GM23338 (cell line): Measurements from ENCODE around the gene GREB1L. TPM values are rescaled to one million over a fixed set of nuclear protein-coding genes. Genes with fewer than 3 reads are reported as not detected.

Experiments
- ATAC-seq: fragments of 200-7000 bp; cut with Tn5 transposase; 3 replicates; pipeline ENCODE4 v1.9.1; 2020
- DNase-seq: peaks from one replicate; pipeline ENCODE4 v3.0.0-alpha.2; 2015; ENCODE audit warnings: low spot score
- H2AFZ ChIP-seq: fragments of 200-600 bp; sonication (generic); 2 replicates; pipeline ENCODE4 v1.8.0; 2016; ENCODE audit warnings: antibody characterized with exemption, mild to moderate bottlenecking, moderate library complexity
- H3F3A ChIP-seq: fragments of 200-600 bp; sonication (generic); replicated peaks from 2 replicates; pipeline ENCODE4 v1.8.0; 2017; ENCODE audit warnings: antibody characterized with exemption, mixed run types, low read depth
- H3K27ac ChIP-seq: fragments of 200-600 bp; sonication (generic); 2 replicates; pipeline ENCODE4 v1.6.1; 2016; ENCODE audit warnings: low read depth
- H3K27me3 ChIP-seq: fragments of 200-600 bp; sonication (generic); 2 replicates; pipeline ENCODE4 v1.8.0; 2016; ENCODE audit warnings: mild to moderate bottlenecking, mixed run types, moderate library complexity; ENCODE audit not compliant: insufficient read depth
- H3K36me3 ChIP-seq: fragments of 200-600 bp; sonication (generic); 2 replicates; pipeline ENCODE4 v1.8.0; 2016; ENCODE audit warnings: mild to moderate bottlenecking; ENCODE audit not compliant: insufficient read depth
- H3K4me1 ChIP-seq: fragments of 200-600 bp; sonication (generic); 2 replicates; pipeline ENCODE4 v1.8.0; 2016; ENCODE audit warnings: mild to moderate bottlenecking, moderate library complexity; ENCODE audit not compliant: insufficient read depth
- H3K4me2 ChIP-seq: fragments of 200-600 bp; sonication (generic); 2 replicates; pipeline ENCODE4 v1.7.1; 2017; ENCODE audit warnings: mixed run types
- H3K4me3 ChIP-seq: fragments of 200-600 bp; sonication (generic); 2 replicates; pipeline ENCODE4 v1.6.1; 2016; ENCODE audit warnings: mixed run types
- H3K79me2 ChIP-seq: fragments of 200-600 bp; sonication (generic); replicated peaks from 2 replicates; pipeline ENCODE4 v1.8.0; 2017; ENCODE audit warnings: mild to moderate bottlenecking; ENCODE audit not compliant: insufficient read depth
- H3K9me2 ChIP-seq: fragments of 200-600 bp; sonication (generic); 2 replicates; pipeline ENCODE4 v1.8.0; 2017; ENCODE audit not compliant: insufficient read depth
- H4K20me1 ChIP-seq: fragments of 200-600 bp; sonication (generic); replicated peaks from 2 replicates; pipeline ENCODE4 v1.8.0; 2017; ENCODE audit warnings: mild to moderate bottlenecking; ENCODE audit not compliant: insufficient read depth
- H3K27ac Mint-ChIP-seq: 2 replicates; pipeline ENCODE4 v1.8.0; 2020; ENCODE audit warnings: inconsistent platforms, mild to moderate bottlenecking, moderate library complexity, mixed read lengths
- H3K27me3 Mint-ChIP-seq: 3 replicates; pipeline ENCODE4 v1.8.0; 2022; ENCODE audit warnings: low read depth, mild to moderate bottlenecking, moderate library complexity, mixed read lengths, inconsistent platforms; ENCODE audit not compliant: insufficient read depth, poor library complexity
- H3K36me3 Mint-ChIP-seq: 3 replicates; pipeline ENCODE4 v1.8.0; 2021; ENCODE audit warnings: low read depth, mild to moderate bottlenecking, inconsistent platforms, moderate library complexity, mixed read lengths
- H3K4me1 Mint-ChIP-seq: 3 replicates; pipeline ENCODE4 v1.8.0; 2020; ENCODE audit warnings: mild to moderate bottlenecking, inconsistent platforms, mixed read lengths
- H3K4me3 Mint-ChIP-seq: 3 replicates; pipeline ENCODE4 v1.8.0; 2021; ENCODE audit warnings: moderate library complexity, mild to moderate bottlenecking, inconsistent platforms, mixed read lengths
- H3K9me3 Mint-ChIP-seq: 3 replicates; pipeline ENCODE4 v1.8.0; 2020; ENCODE audit warnings: moderate library complexity, mild to moderate bottlenecking, inconsistent platforms, mixed read lengths
- CREB1 ChIP-seq: fragments of 250-450 bp; sonication (Bioruptor Pico); IDR thresholded peaks from 2 replicates; pipeline ENCODE4 v1.5.0; 2020; ENCODE audit warnings: low read depth, mild to moderate bottlenecking, moderate library complexity
- EZH2 ChIP-seq: fragments of 200-600 bp; sonication (generic); IDR thresholded peaks from one replicate; pipeline ENCODE4 v1.8.0; 2017; ENCODE audit warnings: antibody characterized with exemption, mild to moderate bottlenecking, low read depth; ENCODE audit not compliant: unreplicated experiment
- EZH2phosphoT487 ChIP-seq: fragments of 200-600 bp; sonication (generic); IDR thresholded peaks from one replicate; pipeline ENCODE4 v1.8.1; 2018; ENCODE audit warnings: antibody characterized with exemption; ENCODE audit not compliant: unreplicated experiment
- JUNB ChIP-seq: IDR thresholded peaks from one replicate; pipeline ENCODE4 v1.6.1; 2016; ENCODE audit warnings: antibody characterized with exemption; ENCODE audit not compliant: unreplicated experiment
- NANOG ChIP-seq: IDR thresholded peaks from 2 replicates; pipeline ENCODE4 v1.6.1; 2016; ENCODE audit warnings: antibody characterized with exemption, borderline replicate concordance
- POLR2AphosphoS5 ChIP-seq: IDR thresholded peaks from 2 replicates; pipeline ENCODE4 v1.6.1; 2016; ENCODE audit warnings: antibody characterized with exemption, low read depth
- STAT1 ChIP-seq: IDR thresholded peaks from one replicate; pipeline ENCODE4 v1.6.1; 2016; ENCODE audit warnings: antibody characterized with exemption; ENCODE audit not compliant: unreplicated experiment
- ZNF114 ChIP-seq: fragments of 250-450 bp; sonication (Bioruptor Pico); IDR thresholded peaks from 2 replicates; pipeline ENCODE4 v1.5.0; 2020; ENCODE audit warnings: mild to moderate bottlenecking, moderate library complexity
- ZNF331 ChIP-seq: fragments of 250-450 bp; sonication (Bioruptor Pico); IDR thresholded peaks from 2 replicates; pipeline ENCODE4 v1.5.0; 2020; ENCODE audit warnings: low read depth, mild to moderate bottlenecking, moderate library complexity
- polyA plus RNA-seq: library from polyadenylated mRNA; unstranded; fragments of >200 nt; fragmentation: Nextera tagmentation; extraction: Ambion mirVana; gene quantifications from 2 replicates; pipeline ENCODE4 v1.2.1, GENCODE V29; 2016
- total RNA-seq: library from RNA; depleted of rRNA; stranded (reverse); fragments of >200 nt; shearing (Covaris generic); gene quantifications from 2 replicates; pipeline ENCODE4 v1.2.3, GENCODE V29; 2014
- TF ChIP-seq, protein P1 (sequence below), 2 experiments: fragments of 200-600 bp in 1 of 2; sonication (generic) in 1 of 2; conservative IDR thresholded peaks; 2 replicates each; pipeline versions ENCODE4 v1.5.1 to v1.6.1; 2016 to 2017; ENCODE audit warnings: antibody characterized with exemption in 2 of 2, low read depth in 2 of 2, mild to moderate bottlenecking in 2 of 2, moderate library complexity in 1 of 2
- TF ChIP-seq, protein P2 (sequence below): IDR thresholded peaks from one replicate; pipeline ENCODE4 v1.6.1; 2018; ENCODE audit warnings: antibody characterized with exemption; ENCODE audit not compliant: unreplicated experiment
- TF ChIP-seq, protein P3 (sequence below): fragments of 250-450 bp; sonication (Bioruptor Pico); IDR thresholded peaks from 2 replicates; pipeline ENCODE4 v1.5.0; 2020; ENCODE audit warnings: mild to moderate bottlenecking, moderate library complexity
- TF ChIP-seq, protein P4 (sequence below): IDR thresholded peaks from 2 replicates; pipeline ENCODE4 v1.6.1; 2016; ENCODE audit warnings: antibody characterized with exemption

Gene GREB1L
- total and polyA plus RNA-seq, 2 experiments from 2014 or later, result 0.03 to 0.29 TPM

DNA sequence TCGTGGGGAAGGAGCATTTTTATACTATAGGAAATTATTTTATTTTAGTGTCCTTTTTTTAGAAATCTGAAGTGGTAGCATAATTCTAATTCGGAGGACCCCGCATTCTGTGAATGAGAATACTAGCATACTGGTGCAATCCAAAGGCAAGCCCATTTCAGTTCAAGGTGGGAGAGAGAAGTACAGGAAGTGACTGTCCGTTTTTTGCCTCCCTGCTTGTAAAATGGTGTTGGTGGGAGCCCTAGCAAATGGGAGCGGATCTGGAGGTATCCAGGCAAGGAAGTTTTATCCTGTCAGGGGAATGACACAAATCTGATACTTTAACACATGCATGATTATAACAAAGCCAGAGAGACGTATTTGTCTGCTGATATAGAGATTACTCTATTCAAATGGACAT is 216.8 kb downstream of the GREB1L start (continued):
- TF ChIP-seq ZNF331 (CRISPR knock-in tag) (no peak), JUNB (no peak), ZNF114 (no peak)

DNA sequence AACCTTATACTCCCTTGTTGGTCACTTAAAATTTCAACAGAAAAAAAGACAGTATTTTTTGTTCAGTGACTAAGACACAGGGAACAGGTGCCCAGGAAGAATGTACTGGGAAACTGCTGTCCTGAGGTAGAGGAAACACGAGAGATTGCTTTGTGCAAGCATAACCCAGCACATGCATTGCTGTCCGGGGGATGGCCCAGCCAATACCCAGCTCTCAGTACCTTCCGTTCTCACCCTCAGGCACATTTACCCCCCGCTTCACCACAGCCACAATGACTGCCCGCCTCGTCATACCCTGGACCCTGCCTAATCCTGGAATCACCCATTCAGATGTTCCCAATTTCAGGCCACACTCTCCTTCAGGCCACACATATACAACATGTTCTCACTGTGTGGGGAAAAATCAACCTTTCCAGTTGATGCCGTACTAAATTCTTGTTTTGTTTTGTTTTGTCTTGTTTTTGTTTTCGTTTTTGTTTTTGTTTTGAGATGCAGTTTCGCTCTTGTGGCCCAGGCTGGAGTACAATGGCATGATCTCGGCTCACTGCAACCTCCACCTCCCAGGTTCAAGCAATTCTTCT is 217.8 kb downstream of the GREB1L start:
- no peak overlapping the region for H2AFZ ChIP-seq
- H3K4me3 ChIP-seq, result no peak overlapping the region
- 0 out of 2 replicates have a peak overlapping the region, but pooled peaks have one; percentile 7 for H3K27ac Mint-ChIP-seq
- H3K27me3 Mint-ChIP-seq, result peaks cover 3% of the 10 kb centered on the region
- H3K27me3 ChIP-seq, result no peaks in the 10 kb centered on the region
- no peak overlapping the region for H3K4me2 ChIP-seq
- TF ChIP-seq, protein P1, sequence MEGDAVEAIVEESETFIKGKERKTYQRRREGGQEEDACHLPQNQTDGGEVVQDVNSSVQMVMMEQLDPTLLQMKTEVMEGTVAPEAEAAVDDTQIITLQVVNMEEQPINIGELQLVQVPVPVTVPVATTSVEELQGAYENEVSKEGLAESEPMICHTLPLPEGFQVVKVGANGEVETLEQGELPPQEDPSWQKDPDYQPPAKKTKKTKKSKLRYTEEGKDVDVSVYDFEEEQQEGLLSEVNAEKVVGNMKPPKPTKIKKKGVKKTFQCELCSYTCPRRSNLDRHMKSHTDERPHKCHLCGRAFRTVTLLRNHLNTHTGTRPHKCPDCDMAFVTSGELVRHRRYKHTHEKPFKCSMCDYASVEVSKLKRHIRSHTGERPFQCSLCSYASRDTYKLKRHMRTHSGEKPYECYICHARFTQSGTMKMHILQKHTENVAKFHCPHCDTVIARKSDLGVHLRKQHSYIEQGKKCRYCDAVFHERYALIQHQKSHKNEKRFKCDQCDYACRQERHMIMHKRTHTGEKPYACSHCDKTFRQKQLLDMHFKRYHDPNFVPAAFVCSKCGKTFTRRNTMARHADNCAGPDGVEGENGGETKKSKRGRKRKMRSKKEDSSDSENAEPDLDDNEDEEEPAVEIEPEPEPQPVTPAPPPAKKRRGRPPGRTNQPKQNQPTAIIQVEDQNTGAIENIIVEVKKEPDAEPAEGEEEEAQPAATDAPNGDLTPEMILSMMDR (conservative IDR thresholded peaks at IDR 0.05; ENCODE audit: low read depth in 2 of 2), result no peak
- TF ChIP-seq, protein P2, sequence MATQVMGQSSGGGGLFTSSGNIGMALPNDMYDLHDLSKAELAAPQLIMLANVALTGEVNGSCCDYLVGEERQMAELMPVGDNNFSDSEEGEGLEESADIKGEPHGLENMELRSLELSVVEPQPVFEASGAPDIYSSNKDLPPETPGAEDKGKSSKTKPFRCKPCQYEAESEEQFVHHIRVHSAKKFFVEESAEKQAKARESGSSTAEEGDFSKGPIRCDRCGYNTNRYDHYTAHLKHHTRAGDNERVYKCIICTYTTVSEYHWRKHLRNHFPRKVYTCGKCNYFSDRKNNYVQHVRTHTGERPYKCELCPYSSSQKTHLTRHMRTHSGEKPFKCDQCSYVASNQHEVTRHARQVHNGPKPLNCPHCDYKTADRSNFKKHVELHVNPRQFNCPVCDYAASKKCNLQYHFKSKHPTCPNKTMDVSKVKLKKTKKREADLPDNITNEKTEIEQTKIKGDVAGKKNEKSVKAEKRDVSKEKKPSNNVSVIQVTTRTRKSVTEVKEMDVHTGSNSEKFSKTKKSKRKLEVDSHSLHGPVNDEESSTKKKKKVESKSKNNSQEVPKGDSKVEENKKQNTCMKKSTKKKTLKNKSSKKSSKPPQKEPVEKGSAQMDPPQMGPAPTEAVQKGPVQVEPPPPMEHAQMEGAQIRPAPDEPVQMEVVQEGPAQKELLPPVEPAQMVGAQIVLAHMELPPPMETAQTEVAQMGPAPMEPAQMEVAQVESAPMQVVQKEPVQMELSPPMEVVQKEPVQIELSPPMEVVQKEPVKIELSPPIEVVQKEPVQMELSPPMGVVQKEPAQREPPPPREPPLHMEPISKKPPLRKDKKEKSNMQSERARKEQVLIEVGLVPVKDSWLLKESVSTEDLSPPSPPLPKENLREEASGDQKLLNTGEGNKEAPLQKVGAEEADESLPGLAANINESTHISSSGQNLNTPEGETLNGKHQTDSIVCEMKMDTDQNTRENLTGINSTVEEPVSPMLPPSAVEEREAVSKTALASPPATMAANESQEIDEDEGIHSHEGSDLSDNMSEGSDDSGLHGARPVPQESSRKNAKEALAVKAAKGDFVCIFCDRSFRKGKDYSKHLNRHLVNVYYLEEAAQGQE, result no peak
- TF ChIP-seq NANOG, result no peak
- TF ChIP-seq ZNF114, result no peak
- TF ChIP-seq, protein P3, sequence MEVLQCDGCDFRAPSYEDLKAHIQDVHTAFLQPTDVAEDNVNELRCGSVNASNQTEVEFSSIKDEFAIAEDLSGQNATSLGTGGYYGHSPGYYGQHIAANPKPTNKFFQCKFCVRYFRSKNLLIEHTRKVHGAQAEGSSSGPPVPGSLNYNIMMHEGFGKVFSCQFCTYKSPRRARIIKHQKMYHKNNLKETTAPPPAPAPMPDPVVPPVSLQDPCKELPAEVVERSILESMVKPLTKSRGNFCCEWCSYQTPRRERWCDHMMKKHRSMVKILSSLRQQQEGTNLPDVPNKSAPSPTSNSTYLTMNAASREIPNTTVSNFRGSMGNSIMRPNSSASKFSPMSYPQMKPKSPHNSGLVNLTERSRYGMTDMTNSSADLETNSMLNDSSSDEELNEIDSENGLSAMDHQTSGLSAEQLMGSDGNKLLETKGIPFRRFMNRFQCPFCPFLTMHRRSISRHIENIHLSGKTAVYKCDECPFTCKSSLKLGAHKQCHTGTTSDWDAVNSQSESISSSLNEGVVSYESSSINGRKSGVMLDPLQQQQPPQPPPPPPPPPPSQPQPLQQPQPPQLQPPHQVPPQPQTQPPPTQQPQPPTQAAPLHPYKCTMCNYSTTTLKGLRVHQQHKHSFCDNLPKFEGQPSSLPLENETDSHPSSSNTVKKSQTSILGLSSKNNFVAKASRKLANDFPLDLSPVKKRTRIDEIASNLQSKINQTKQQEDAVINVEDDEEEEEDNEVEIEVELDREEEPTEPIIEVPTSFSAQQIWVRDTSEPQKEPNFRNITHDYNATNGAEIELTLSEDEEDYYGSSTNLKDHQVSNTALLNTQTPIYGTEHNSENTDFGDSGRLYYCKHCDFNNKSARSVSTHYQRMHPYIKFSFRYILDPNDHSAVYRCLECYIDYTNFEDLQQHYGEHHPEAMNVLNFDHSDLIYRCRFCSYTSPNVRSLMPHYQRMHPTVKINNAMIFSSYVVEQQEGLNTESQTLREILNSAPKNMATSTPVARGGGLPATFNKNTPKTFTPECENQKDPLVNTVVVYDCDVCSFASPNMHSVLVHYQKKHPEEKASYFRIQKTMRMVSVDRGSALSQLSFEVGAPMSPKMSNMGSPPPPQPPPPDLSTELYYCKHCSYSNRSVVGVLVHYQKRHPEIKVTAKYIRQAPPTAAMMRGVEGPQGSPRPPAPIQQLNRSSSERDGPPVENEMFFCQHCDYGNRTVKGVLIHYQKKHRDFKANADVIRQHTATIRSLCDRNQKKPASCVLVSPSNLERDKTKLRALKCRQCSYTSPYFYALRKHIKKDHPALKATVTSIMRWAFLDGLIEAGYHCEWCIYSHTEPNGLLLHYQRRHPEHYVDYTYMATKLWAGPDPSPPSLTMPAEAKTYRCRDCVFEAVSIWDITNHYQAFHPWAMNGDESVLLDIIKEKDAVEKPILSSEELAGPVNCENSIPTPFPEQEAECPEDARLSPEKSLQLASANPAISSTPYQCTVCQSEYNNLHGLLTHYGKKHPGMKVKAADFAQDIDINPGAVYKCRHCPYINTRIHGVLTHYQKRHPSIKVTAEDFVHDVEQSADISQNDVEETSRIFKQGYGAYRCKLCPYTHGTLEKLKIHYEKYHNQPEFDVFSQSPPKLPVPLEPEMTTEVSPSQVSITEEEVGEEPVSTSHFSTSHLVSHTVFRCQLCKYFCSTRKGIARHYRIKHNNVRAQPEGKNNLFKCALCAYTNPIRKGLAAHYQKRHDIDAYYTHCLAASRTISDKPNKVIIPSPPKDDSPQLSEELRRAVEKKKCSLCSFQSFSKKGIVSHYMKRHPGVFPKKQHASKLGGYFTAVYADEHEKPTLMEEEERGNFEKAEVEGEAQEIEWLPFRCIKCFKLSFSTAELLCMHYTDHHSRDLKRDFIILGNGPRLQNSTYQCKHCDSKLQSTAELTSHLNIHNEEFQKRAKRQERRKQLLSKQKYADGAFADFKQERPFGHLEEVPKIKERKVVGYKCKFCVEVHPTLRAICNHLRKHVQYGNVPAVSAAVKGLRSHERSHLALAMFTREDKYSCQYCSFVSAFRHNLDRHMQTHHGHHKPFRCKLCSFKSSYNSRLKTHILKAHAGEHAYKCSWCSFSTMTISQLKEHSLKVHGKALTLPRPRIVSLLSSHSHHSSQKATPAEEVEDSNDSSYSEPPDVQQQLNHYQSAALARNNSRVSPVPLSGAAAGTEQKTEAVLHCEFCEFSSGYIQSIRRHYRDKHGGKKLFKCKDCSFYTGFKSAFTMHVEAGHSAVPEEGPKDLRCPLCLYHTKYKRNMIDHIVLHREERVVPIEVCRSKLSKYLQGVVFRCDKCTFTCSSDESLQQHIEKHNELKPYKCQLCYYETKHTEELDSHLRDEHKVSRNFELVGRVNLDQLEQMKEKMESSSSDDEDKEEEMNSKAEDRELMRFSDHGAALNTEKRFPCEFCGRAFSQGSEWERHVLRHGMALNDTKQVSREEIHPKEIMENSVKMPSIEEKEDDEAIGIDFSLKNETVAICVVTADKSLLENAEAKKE (CRISPR knock-in tag), result no peak
- TF ChIP-seq JUNB, result no peak
- TF ChIP-seq, protein P4, sequence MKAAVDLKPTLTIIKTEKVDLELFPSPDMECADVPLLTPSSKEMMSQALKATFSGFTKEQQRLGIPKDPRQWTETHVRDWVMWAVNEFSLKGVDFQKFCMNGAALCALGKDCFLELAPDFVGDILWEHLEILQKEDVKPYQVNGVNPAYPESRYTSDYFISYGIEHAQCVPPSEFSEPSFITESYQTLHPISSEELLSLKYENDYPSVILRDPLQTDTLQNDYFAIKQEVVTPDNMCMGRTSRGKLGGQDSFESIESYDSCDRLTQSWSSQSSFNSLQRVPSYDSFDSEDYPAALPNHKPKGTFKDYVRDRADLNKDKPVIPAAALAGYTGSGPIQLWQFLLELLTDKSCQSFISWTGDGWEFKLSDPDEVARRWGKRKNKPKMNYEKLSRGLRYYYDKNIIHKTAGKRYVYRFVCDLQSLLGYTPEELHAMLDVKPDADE, result no peak
- no peak for TF ChIP-seq POLR2AphosphoS5
- no peak for TF ChIP-seq STAT1
- no peak for TF ChIP-seq CREB1
- no peak for TF ChIP-seq EZH2
- no peak for TF ChIP-seq EZH2phosphoT487
- no peak for TF ChIP-seq ZNF331 (CRISPR knock-in tag)
- H3K79me2 ChIP-seq, result no peaks in the 10 kb centered on the region
- ATAC-seq (no peak), DNase-seq (no peak)
- no peaks in the 10 kb centered on the region for H3F3A ChIP-seq
- H3K36me3 Mint-ChIP-seq, result no peaks in the 10 kb centered on the region
- H3K4me1 Mint-ChIP-seq, result peaks cover 1% of the 10 kb centered on the region; the same call in 2 of the 3 replicates
- H3K27ac ChIP-seq, result no peak overlapping the region
- no peaks in the 10 kb centered on the region for H3K9me2 ChIP-seq
- H3K36me3 ChIP-seq, result no peaks in the 10 kb centered on the region
- H3K4me1 ChIP-seq, result no peaks in the 10 kb centered on the region
- no peaks in the 10 kb centered on the region for H3K9me3 Mint-ChIP-seq
- H3K4me3 Mint-ChIP-seq, result no peak overlapping the region
- H4K20me1 ChIP-seq, result no peaks in the 10 kb centered on the region
